Measurements from ENCODE around the gene ITPR1. TPM values are rescaled to one million over a fixed set of nuclear protein-coding genes. Genes with fewer than 3 reads are reported as not detected.

Gene ITPR1
- polyA plus RNA-seq, 1 of the 3 experiments (the other 2 are of a cell fraction), result 5.9 TPM

DNA sequence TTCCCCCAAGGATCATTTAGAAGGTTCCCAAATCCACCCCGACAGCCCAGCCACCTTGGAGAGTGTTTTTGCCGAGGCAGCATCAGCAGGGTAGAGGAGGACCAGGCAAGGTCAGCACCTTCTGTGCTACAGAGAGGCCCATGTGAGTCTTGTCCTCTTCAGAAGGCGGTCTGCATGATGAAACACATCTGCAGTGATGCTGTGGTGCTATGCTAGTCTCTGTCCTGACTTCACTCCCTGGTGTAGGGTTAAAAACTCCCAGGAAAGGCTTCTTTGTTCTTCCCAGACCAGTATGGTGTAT, 87.9 kb downstream of the ITPR1 start:
- Histone ChIP-seq H3K4me2 (no peak overlapping the region), H3K27me3 (ENCODE audit: insufficient read depth) (no peaks in the 10 kb centered on the region), H3K4me1 (ENCODE audit: control insufficient read depth in 1 of 2, insufficient read depth in 2 of 2, low read depth in 1 of 2, low read length in 1 of 2) (peaks cover 0 to 7% of the 10 kb centered on the region in 2 experiments; a peak in 2 of 4 replicates), H3K27ac (ENCODE audit: low read depth in 2 of 2, low read length in 1 of 2) (no peak overlapping the region), H4K20me1 (ENCODE audit: insufficient read depth) (no peaks in the 10 kb centered on the region), H3K79me2 (ENCODE audit: insufficient read depth) (no peaks in the 10 kb centered on the region), H3K9ac (no peak overlapping the region), H3K4me3 (ENCODE audit: low read depth in 2 of 2, low read length in 1 of 2) (no peak overlapping the region), H3K9me2 (no peaks in the 10 kb centered on the region), H3K36me3 (replicated peaks in 1 of 2; ENCODE audit: control insufficient read depth in 1 of 2, insufficient read depth in 2 of 2, low read length in 1 of 2) (no peaks in the 10 kb centered on the region), H2AFZ (ENCODE audit: low read depth) (no peak overlapping the region), H3K9me3 (no peaks in the 10 kb centered on the region), H3F3A (replicated peaks; ENCODE audit: insufficient read depth) (no peaks in the 10 kb centered on the region)
- ChIA-PET POLR2A (no interaction called here), CTCF (no interaction called here)
- TF ChIP-seq TAF1 (IDR thresholded peaks at IDR 0.05; ENCODE audit: borderline replicate concordance, low read depth, low read length), result no peak
- TF ChIP-seq SIN3A (IDR thresholded peaks at IDR 0.05; ENCODE audit: borderline replicate concordance, low read depth, low read length), result no peak
- TF ChIP-seq FOSL2 (IDR thresholded peaks at IDR 0.05; ENCODE audit: borderline replicate concordance, low read depth), result no peak
- no peak for TF ChIP-seq MEF2A (IDR thresholded peaks at IDR 0.05; ENCODE audit: borderline replicate concordance, low read depth)
- no peak for TF ChIP-seq RCOR1 (IDR thresholded peaks at IDR 0.05; ENCODE audit: low read length)
- no peak for TF ChIP-seq EP300 (IDR thresholded peaks at IDR 0.05; ENCODE audit: borderline replicate concordance in 1 of 2, low read depth in 1 of 2, low read length in 1 of 2)
- TF ChIP-seq, protein P1, sequence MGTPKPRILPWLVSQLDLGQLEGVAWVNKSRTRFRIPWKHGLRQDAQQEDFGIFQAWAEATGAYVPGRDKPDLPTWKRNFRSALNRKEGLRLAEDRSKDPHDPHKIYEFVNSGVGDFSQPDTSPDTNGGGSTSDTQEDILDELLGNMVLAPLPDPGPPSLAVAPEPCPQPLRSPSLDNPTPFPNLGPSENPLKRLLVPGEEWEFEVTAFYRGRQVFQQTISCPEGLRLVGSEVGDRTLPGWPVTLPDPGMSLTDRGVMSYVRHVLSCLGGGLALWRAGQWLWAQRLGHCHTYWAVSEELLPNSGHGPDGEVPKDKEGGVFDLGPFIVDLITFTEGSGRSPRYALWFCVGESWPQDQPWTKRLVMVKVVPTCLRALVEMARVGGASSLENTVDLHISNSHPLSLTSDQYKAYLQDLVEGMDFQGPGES (IDR thresholded peaks at IDR 0.05; ENCODE audit: low read depth, low read length), result no peak
- 93% methylated on average over 3 of the region's 3 CpGs for WGBS (ENCODE audit: low lambda C conversion rate)
- no peak for DNase-seq

DNA sequence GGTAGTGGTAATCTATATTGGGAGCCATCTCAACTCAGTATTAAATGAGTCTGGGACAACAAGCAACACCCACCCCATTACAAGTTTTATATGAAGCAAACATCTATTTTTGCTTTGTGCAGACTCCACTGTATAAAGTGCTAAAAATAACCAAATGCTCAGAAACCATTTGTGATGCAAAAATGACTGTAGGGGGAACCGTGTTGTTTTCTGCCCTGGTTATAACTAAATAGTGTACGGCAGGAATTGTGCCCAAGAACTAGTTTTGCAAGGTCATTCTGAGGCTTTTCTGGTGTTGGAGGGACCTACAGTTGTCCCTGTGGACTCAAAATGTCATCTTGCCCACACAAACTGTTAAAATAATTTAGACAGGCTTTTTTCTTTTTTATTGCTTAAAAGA, 88.3 kb downstream of the ITPR1 start:
- no peak overlapping the region for H3K4me2 ChIP-seq
- CTCF ChIA-PET, result interaction anchor here (1.0 kb wide), 1 partner anchor 16 kb away, joined by 3 read pairs; no protein-coding TSS in a partner anchor
- H3K4me3 ChIP-seq (ENCODE audit: low read depth in 2 of 2, low read length in 1 of 2), result no peak overlapping the region

More for the DNA sequence above, 88.3 kb downstream of the ITPR1 start:
- DNase-seq, result no peak
- Histone ChIP-seq H3K27ac (ENCODE audit: low read depth in 2 of 2, low read length in 1 of 2) (no peak overlapping the region), H3K4me1 (ENCODE audit: control insufficient read depth in 1 of 2, insufficient read depth in 2 of 2, low read depth in 1 of 2, low read length in 1 of 2) (peaks cover 0 to 7% of the 10 kb centered on the region in 2 experiments; a peak in 2 of 4 replicates), H3K9ac (no peak overlapping the region), H3K9me2 (no peaks in the 10 kb centered on the region), H3F3A (replicated peaks; ENCODE audit: insufficient read depth) (no peaks in the 10 kb centered on the region), H3K79me2 (ENCODE audit: insufficient read depth) (no peaks in the 10 kb centered on the region), H4K20me1 (ENCODE audit: insufficient read depth) (no peaks in the 10 kb centered on the region), H3K27me3 (ENCODE audit: insufficient read depth) (no peaks in the 10 kb centered on the region), H3K9me3 (no peaks in the 10 kb centered on the region), H2AFZ (ENCODE audit: low read depth) (no peak overlapping the region), H3K36me3 (replicated peaks in 1 of 2; ENCODE audit: control insufficient read depth in 1 of 2, insufficient read depth in 2 of 2, low read length in 1 of 2) (no peaks in the 10 kb centered on the region)
- WGBS (ENCODE audit: low lambda C conversion rate), result 68% methylated on average over 2 of the region's 2 CpGs
- TF ChIP-seq RCOR1 (IDR thresholded peaks at IDR 0.05; ENCODE audit: low read length) (no peak), RXRA (IDR thresholded peaks at IDR 0.05; ENCODE audit: borderline replicate concordance, low read depth) (no peak), NRF1 (IDR thresholded peaks at IDR 0.05; ENCODE audit: low read depth, low read length) (no peak), RFX5 (IDR thresholded peaks at IDR 0.05; ENCODE audit: low read length) (no peak), MEF2A (IDR thresholded peaks at IDR 0.05; ENCODE audit: borderline replicate concordance, low read depth) (no peak), NFIC (IDR thresholded peaks at IDR 0.05; ENCODE audit: borderline replicate concordance) (no peak), FOXJ3 (CRISPR knock-in tag; IDR thresholded peaks at IDR 0.05) (no peak), TAF1 (IDR thresholded peaks at IDR 0.05; ENCODE audit: borderline replicate concordance, low read depth, low read length) (no peak), FOXM1 (IDR thresholded peaks at IDR 0.05; ENCODE audit: low read depth) (no peak), MXI1 (IDR thresholded peaks at IDR 0.05; ENCODE audit: low read depth, low read length) (no peak)
- TF ChIP-seq, protein P2, sequence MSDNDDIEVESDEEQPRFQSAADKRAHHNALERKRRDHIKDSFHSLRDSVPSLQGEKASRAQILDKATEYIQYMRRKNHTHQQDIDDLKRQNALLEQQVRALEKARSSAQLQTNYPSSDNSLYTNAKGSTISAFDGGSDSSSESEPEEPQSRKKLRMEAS (IDR thresholded peaks at IDR 0.05; ENCODE audit: low read depth), result no peak
- TF ChIP-seq, protein P1 (IDR thresholded peaks at IDR 0.05; ENCODE audit: low read depth, low read length), result no peak
- TF ChIP-seq, protein P3, sequence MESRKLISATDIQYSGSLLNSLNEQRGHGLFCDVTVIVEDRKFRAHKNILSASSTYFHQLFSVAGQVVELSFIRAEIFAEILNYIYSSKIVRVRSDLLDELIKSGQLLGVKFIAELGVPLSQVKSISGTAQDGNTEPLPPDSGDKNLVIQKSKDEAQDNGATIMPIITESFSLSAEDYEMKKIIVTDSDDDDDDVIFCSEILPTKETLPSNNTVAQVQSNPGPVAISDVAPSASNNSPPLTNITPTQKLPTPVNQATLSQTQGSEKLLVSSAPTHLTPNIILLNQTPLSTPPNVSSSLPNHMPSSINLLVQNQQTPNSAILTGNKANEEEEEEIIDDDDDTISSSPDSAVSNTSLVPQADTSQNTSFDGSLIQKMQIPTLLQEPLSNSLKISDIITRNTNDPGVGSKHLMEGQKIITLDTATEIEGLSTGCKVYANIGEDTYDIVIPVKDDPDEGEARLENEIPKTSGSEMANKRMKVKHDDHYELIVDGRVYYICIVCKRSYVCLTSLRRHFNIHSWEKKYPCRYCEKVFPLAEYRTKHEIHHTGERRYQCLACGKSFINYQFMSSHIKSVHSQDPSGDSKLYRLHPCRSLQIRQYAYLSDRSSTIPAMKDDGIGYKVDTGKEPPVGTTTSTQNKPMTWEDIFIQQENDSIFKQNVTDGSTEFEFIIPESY (IDR thresholded peaks at IDR 0.05; ENCODE audit: borderline replicate concordance, low read depth), result no peak
- POLR2A ChIA-PET, result no interaction called here

Data from SK-N-SH (cell line).